GM21423 (cell line): ENCODE data around the gene PRRT1B.

Experiments used
- ATAC-seq: cut with Tn5 transposase; IDR thresholded peaks from one replicate; pipeline ENCODE4 v1.9.1; 2021; ENCODE audit warnings: mild to moderate bottlenecking, moderate library complexity; ENCODE audit not compliant: unreplicated experiment

PRRT1B gene

DNA sequence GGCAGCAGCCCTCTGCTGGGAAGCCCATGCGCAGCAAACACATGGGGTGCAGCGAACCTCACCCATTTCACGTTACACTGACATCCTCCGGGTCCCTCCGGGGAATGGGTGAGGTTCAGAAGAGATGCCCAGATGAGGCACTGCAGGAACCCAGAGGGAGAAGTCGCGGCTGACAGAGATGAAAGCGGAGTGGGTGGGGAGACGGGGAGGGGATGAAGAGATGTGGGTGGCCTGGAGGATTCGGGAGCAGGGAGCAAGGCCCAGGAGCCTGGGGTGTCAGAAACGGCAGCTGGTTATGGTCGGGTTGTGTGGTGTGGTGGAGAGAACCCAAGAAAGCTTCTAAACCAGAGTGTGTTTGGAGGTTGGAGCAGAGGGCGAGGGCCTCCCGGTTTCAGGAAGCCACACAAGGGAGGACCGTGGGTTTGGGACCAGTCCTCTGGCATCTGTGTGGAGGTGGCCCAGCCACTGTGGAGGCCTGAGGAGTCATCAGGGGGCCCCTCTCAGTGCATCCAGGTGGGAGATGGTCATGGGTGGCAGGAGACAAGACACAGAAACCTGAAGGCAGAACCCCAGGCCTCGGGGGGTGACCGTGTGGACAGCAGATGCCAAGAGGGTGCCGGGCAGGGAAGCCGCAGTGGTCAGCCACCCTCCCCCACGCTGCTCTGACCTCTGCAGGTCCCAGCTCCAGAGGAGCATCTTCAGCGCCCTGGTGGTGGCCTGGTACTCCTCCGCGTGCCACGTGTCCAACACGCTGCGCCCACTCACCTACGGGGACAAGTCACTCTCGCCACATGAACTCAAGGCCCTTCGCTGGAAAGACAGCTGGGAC lies 22.9 kb upstream of the PRRT1B start:
- no peak for ATAC-seq

DNA sequence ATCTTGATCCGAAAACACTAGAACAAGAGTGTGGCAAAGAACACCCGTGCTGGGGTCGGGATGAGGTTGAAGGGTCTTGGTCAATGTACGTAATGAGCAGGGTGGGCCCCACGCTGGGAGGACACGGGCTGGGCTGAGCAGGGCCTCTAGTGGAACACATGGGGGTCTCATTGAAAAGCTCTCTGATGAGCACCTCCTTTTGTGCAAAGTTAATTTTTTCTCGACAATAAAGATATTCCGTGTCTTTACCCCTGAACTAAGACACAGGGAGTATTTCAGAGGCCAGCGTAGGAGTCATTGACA lies 22.3 kb upstream of the PRRT1B start:
- ATAC-seq: no peak

DNA sequence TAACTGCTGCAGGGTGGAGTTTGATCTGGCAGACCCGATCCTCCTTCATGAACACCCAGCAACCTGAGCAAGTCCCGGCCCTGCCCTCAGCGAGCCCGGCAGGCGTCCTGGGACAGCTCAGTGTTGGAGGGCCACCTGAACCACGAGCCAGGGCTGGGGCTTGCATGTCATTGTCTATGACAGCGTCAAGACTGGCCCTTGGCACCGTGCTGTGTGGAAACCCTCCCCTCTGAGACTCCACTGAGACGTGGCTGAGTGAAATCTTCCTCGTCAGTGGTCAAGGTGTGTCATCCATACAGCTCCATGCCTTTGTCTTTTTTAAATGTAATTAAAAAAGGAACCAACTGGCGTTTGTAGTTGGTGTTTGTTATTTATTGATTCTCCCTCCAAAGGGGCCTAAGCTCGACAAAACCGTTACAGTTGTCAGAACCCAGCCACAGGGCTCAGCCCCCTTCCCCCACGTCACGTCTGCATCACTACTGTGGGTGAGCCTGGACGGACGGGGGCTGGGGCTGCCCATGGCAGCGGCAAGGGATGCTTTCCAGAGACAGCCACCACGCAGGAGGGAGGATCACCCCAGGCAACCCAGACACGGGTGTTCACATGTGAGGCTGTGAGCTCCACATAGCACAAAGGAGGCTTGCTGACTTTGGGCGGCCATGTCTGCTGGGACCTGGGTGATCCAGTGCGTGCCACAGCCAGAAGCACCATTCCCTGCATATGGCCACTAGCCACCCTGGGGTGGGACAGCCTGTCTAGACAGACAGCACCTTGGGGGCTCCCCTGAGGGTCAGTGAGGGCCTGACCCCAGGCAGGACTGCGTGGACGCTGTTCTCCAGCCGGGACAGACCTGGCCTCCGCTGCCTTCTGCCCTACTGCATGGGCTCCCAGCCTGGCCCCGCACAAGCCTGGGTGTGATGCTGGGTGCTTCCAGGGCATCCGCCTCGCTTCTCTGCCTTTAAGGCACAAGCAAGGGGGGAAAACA lies 21.6 kb upstream of the PRRT1B start:
- no peak for ATAC-seq

DNA sequence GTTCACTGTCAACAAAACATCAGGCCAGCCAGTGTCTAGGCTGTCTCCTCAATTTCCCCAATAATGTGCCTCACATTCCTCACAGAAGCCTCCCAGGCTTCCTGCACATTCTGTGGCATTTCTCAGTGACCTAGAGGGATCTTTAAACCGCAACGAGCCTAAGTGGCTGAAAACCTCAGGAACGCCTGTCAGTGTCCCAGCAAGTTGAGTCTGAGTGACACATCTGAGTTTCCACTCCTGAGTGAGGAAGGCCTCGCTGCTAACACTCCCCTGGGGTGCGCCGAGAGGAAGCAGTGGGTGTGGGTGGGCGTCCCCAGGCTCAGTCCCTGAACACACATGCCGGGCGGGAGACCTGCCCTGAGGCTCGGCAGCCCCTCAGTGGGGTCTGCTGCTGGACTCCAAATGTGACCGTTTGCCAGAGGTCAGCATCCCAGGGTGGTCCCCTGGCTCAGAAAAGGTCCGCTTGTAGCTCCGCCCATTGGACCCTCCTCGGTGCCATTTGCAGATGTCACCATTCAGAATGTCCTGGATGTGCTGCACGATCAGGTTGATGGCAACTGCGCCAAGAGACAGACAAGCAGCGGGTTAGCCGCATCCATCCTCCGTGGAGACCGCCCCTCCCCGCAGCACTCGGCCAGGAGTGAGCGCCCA lies 20.5 kb upstream of the PRRT1B start:
- ATAC-seq: no peak

DNA sequence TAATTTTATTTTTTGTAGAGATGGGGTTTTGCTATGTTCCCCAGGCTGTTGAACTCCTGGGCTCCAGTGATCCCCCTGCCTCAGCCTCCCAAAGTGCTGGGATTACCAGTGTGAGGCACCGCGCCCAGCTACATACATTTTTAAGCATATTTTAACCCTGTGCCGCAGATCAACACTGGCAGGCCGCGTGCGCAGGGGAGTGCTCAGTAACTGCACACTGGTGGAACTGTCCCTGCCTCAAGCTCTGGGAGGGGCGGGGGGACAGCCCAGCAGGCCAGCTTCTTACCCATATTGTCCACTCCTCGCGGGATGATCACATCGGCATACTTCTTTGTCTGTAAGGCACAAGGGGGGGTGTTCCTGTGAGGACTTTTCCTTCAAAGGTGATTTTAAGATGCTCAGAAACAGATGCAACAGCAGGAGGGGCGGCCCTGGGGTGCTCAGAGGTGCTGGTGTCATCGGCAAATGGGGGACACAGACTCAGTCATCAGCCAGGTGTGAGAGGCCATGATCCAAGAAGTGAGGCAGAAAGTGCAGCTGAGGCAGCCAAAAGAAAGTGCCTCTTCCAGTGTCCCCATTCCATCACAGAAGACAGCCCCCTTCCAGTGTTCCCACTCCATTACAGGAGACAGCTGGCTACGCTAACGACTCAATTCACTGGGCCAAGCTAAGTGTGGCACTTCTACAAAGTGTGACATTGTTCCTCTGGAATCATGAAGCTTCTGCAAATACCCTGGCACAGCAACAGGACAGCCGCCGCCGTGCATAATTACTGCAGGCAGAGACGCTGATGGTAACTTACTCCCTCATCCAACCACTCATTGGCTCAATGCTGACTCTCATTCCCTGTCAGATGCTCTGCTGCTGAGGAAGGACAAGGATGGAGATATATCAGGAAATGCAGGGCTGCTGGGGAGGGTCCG lies 19.4 kb upstream of the PRRT1B start:
- ATAC-seq: no peak

DNA sequence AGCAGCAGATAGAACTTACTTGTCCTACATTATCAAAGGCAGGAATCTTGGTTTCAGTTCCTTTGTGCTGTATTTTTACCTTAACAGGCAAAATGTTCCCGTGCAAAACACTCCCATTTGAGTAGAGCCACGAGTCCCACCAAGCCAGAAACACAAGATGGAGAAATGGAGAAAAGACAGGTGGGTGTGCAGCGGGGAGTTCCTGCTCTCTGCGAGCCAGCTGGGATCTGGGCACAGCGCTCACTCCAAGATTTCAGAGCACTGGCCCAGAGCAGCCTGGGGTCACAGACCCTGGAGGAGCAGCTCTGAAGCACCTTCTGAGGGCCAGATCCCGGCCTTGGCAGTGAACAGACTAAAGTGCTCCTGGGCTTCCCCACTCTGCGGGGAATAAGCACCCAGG lies 17.1 kb upstream of the PRRT1B start:
- no peak for ATAC-seq

- no peak for ATAC-seq
Measured at GRCh38 chr9:131528886-131529505, 16.3 kb upstream of the PRRT1B start.

DNA sequence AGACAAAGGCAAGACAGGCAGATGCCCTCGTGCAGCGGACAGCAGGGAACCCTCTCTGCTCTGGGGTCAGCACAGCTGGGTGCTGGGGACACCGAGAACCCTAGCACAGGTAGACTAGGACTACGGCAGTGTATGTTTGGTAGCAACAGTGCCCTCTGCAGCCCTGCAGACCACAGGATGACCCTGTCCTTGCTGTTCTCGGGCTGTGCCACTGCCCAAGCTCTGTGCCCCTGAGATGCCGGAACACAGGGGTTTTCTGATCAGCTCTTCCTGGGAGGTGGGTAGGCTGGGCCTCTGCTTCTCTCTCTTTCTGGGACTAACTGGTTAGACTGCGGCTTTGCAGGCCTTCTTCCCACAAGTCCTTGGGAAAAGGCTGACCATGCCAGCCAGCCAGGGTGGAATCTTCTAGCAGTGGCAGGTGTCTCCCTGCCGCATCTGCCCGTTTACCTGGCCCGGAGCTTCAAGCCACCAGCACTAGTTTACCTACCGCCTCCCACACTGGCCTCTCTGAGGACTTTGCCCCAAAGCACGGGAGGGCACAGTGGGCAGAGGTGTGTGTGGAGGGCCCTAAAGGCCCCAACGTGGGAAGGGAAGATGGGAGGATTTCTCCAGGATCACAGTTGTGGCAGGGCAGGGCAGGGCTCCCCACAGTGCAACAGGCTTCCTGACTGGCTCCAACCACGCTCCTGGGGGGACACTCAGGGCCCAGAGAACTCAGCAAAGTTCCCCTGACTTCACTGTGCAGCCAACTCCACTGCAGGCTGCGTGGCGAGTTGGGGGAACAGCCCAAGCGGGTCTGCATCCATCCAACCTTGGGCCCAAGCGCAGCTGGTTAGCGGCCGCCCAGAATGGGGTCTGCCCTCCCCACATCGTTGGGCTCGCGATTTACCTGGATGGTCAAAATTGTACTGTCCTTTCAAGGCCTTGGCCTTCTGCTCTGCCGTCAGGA lies 15.5 kb upstream of the PRRT1B start:
- no peak for ATAC-seq

DNA sequence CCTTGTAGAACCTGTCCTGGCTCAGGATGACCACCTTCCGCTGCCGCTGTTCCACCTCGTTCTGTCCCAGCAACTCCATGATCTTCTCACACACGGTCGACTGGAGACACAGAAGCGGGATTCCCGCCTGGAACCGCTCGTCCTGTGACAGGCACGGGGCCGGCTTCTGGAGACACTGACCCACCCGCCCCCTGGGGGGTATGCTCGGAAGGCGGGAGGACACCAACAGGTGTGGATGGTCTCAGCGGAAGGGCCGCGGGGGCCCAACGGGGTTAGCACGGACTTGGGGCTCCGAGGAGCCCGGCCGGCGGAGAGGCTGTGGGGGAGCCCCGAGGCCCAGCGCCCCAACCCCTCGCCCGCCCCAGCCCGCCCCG lies 14.8 kb upstream of the PRRT1B start:
- peak; percentile 19 for ATAC-seq

DNA sequence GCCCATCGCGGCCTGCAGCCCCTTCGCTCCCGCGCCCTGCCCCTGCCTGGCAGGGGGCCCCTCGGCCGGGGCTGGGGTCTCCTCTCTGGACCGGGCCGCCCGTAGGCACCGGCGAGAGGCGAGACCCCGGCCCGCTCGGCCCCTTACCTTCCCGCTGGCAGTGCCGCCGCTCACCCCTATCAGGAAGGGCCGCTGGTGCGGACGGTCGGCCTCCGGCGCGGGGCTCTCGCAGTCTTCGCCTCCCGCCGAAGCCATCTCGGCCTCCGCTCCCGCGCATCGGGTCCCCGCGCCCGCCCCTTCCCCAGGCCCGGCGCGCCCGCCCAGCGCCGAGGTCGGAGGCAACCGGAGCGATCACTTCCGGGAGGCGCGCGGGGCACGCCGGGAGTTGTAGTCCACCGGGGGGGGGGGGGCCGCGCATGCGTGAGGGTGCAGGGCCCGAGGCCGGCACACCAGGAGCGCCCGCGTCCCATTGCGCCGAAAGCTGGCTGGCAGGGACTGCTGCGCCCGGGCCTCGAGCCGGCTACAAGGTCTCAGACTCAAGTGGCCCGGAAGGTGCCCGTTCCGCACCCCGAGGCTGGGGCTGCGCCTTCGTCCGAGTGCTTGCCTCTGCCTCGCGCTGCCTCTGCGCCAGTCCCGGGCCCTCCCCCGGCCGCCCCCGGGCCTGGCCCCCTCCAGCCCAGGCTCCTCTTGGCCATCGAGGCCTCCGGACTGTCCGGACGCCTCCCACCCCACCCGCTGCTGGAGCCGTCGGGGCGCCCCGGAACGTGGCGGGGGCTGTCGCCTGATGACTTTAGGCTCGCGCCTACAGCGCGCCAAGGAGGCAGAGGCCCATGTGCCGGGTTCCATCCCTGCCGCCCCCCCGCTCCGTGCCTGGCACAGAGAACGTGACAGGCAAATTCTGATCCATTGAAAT lies 14.1 kb upstream of the PRRT1B start, which contains the start of gene UCK1:
TSS of gene UCK1 (minus strand) at position 344 of the 913 bp plus-strand sequence. CDS start at position 255, 89 bp downstream.
- peak; percentile 73 for ATAC-seq

GRCh38 chr9:131534721-131535237 lies 10.5 kb upstream of the PRRT1B start:
- no peak for ATAC-seq

- ATAC-seq: no peak
Measured at GRCh38 chr9:131537946-131538345, 7.4 kb upstream of the PRRT1B start.

GRCh38 chr9:131539223-131539923 lies 6.0 kb upstream of the PRRT1B start:
- no peak for ATAC-seq

DNA sequence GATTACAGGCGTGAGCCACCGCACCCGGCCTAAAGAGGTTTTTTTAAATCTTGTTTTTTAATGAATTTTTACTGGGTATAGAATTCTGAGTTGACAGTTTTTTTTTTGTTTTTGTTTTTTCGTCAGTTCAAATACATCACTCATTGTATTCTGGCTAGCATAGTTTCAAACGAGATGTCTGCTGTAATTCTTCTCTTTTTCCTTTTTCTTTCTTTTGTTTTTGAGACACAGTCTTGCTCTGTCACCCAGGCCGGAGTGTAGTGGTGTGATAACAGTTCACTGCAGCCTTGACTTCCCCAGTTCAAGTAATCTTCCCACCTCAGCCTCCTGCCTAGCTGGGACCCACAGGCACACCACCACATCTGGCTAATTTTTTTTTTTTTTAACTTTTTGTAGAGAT lies 2.2 kb upstream of the PRRT1B start:
- no peak for ATAC-seq

DNA sequence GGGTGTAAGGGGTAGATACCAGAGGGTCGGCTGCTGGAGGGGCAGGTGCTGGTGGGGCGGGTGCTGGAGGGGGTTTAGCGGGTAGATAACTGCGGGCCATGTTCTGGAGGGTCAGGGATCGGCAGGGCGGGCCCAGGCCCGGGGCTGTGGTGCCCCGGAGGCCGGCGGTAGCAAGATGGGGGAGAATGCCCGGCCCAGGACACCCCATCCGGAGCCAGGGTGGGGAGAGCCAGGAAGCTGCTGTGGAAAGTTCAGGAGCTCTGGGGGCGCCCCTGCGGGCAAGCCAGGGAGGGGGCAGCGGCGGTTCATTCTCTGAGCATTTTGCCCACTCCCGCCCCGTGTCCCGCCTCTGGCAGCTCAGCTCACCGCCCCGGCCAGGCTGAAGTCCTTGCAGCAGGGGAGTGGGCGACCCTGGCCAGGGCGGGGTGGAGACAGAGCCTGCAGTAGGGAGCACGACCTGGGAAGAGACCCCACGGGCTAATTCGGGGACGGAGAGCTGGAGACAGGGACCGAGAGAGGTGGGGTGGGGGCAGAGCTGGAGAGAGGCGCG lies 538 bp downstream of the PRRT1B start:
- no peak for ATAC-seq

GRCh38 chr9:131546336-131547084 lies 1.2 kb downstream of the PRRT1B start:
- no peak for ATAC-seq
